GM20000 (cell line): Measurements from ENCODE around the gene AMTN.

Experiments
- DNase-seq: peaks from one replicate; pipeline ENCODE4 v3.0.0; 2012; ENCODE audit warnings: low spot score
- TF ChIP-seq, protein P1 (sequence below): IDR thresholded peaks from 2 replicates; pipeline ENCODE4 v1.5.1; 2012; ENCODE audit warnings: mild to moderate bottlenecking, control low read depth; ENCODE audit errors: extremely low read depth, missing control alignments

AMTN gene

DNA sequence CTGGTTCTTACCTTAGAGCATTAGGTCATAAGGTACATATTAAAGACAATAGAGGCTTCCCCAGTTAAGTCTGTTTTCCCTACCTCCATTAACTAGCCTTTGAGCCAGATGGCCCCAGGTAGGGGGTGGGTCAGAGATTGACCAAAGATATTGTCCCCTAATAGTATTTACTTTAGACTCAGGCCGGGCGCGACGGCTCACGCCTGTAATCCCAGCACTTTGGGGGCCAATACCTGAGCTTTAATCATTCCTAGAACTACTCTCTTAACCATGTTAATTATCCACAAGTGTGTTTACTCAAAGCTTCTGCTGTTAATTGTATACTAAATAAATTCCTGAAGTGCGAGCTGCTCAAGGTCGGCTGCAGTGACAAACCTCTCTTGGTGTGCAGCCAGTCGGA is 45.7 kb downstream of the AMTN start:
- TF ChIP-seq, protein P1, sequence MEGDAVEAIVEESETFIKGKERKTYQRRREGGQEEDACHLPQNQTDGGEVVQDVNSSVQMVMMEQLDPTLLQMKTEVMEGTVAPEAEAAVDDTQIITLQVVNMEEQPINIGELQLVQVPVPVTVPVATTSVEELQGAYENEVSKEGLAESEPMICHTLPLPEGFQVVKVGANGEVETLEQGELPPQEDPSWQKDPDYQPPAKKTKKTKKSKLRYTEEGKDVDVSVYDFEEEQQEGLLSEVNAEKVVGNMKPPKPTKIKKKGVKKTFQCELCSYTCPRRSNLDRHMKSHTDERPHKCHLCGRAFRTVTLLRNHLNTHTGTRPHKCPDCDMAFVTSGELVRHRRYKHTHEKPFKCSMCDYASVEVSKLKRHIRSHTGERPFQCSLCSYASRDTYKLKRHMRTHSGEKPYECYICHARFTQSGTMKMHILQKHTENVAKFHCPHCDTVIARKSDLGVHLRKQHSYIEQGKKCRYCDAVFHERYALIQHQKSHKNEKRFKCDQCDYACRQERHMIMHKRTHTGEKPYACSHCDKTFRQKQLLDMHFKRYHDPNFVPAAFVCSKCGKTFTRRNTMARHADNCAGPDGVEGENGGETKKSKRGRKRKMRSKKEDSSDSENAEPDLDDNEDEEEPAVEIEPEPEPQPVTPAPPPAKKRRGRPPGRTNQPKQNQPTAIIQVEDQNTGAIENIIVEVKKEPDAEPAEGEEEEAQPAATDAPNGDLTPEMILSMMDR: no peak
- DNase-seq: no peak

DNA sequence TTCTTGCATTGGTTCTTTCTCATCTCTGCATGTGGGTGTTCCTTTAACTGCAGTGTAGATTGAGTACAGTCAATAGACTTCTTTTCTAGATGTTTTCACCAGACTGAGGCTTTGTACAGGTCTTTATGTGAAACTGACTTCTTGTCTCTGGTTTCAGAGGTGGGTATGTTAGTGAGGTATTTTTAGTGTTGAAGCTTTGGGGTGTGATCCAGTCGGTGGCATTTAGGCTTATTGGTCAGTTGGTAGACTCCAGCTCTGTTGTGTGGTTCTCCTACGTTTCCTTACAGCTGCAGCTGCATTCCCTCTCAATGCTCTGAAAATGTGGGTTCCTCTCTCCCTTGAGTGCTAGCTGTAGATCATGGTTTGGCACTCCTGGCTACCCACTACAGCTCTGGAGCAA is 52.4 kb downstream of the AMTN start:
- no peak for DNase-seq
- TF ChIP-seq, protein P1: no peak

GRCh38 chr4:70571772-70572171 is 53.4 kb downstream of the AMTN start:
- no peak for DNase-seq
- TF ChIP-seq, protein P1: no peak

- DNase-seq: no peak
- TF ChIP-seq, protein P1: no peak
Measured at GRCh38 chr4:70575964-70576363, 57.6 kb downstream of the AMTN start.

DNA sequence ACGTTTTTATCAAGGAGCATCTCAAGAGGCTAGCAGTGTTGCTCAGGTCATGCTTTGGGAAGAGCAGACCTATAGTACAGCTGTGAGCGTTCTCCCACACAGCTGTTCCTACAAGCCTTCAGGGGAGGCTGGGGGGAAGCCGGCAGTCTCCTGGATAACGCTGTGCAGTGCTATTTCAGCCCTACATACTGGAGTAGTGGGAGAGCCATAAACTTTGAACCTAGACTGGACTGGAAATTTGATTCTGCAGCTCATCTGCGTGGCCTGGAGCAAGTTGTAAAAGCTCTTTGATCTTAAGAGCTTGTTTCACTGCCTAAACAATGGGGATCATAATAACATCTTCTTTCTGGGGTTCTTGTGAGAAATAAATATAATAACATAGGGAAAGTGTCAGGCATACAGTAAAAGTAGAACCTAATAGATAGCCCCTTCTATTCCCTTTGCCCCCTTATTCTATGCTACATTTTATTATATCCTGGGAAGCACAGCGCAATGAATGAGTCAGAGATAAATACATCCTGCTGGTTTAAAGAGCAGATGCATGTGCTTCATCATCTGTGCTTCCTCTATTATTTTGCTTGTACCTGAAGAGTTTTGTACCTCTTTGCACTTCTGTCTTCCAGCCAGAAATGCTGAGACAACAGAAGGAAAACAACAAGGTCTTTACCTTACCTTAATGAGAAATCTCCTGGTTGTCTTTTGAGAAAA is 59.0 kb downstream of the AMTN start:
- DNase-seq: no peak

GRCh38 chr4:70581980-70582379 is 63.6 kb downstream of the AMTN start:
- TF ChIP-seq, protein P1: no peak
- DNase-seq: no peak

More for the DNA sequence above, 59.0 kb downstream of the AMTN start:
- TF ChIP-seq, protein P1: no peak
